ENCODE data around the gene SPATS2L.

SPATS2L gene

GRCh38 chr2:200418399-200418798, 111.9 kb downstream of the SPATS2L start:
- no peak for DNase-seq

- no peak for DNase-seq
These were observed 112.8 kb downstream of the SPATS2L start for GRCh38 chr2:200419325-200419724.

- no peak for DNase-seq
These were observed 114.8 kb downstream of the SPATS2L start for GRCh38 chr2:200421270-200421669.

- no peak for DNase-seq
These were observed 115.6 kb downstream of the SPATS2L start for GRCh38 chr2:200422071-200422470.

- DNase-seq, result no peak
These were observed 116.2 kb downstream of the SPATS2L start for GRCh38 chr2:200422532-200423261.

- no peak for DNase-seq
These were observed 117.0 kb downstream of the SPATS2L start for GRCh38 chr2:200423541-200423940.

GRCh38 chr2:200425026-200425821, 118.7 kb downstream of the SPATS2L start:
- no peak for DNase-seq

GRCh38 chr2:200426754-200427153, 120.3 kb downstream of the SPATS2L start:
- no peak for DNase-seq

- no peak for DNase-seq
These were observed 122.6 kb downstream of the SPATS2L start for GRCh38 chr2:200428961-200429665.

GRCh38 chr2:200430017-200430416, 123.5 kb downstream of the SPATS2L start:
- no peak for DNase-seq

GRCh38 chr2:200431996-200432705, 125.7 kb downstream of the SPATS2L start:
- DNase-seq, result no peak

- DNase-seq, result no peak
These were observed 128.9 kb downstream of the SPATS2L start for GRCh38 chr2:200435379-200435778.

GRCh38 chr2:200438251-200438650, 131.8 kb downstream of the SPATS2L start:
- DNase-seq, result no peak

GRCh38 chr2:200438846-200439245, 132.4 kb downstream of the SPATS2L start:
- DNase-seq, result no peak

- DNase-seq, result no peak
These were observed 133.5 kb downstream of the SPATS2L start for GRCh38 chr2:200439981-200440380.

- DNase-seq, result no peak
These were observed 136.0 kb downstream of the SPATS2L start for GRCh38 chr2:200442471-200442870.

- no peak for DNase-seq
These were observed 136.9 kb downstream of the SPATS2L start for GRCh38 chr2:200443376-200443775.

- DNase-seq, result no peak
These were observed 137.4 kb downstream of the SPATS2L start for GRCh38 chr2:200443916-200444315.

- DNase-seq, result no peak
These were observed 138.0 kb downstream of the SPATS2L start for GRCh38 chr2:200444530-200444929.

GRCh38 chr2:200445284-200445683, 138.8 kb downstream of the SPATS2L start:
- no peak for DNase-seq

- DNase-seq, result no peak
These were observed 140.1 kb downstream of the SPATS2L start for GRCh38 chr2:200446612-200447011.

- no peak for DNase-seq
These were observed 140.8 kb downstream of the SPATS2L start for GRCh38 chr2:200447139-200447855.

Data from activated naive CD4-positive, alpha-beta T cell (primary cell).